OCI-LY3 (cell line): ENCODE measurements around the gene DLG1.

Source experiments
- H2AFZ ChIP-seq: fragments of 200-600, 300-600 bp; shearing (Covaris generic); 2 replicates; pipeline ENCODE4 v1.6.0; 2014; ENCODE audit warnings: antibody characterized with exemption, low read depth, low read length
- H3K27ac ChIP-seq: fragments of 200-600, 300-600 bp; sonication (generic); 2 replicates; pipeline ENCODE4 v1.5.1; 2014; ENCODE audit warnings: mild to moderate bottlenecking, low read length, moderate library complexity, mixed read lengths
- H3K27me3 ChIP-seq: fragments of 200-600, 300-600 bp; sonication (generic); 2 replicates; pipeline ENCODE4 v1.6.1; 2014; ENCODE audit warnings: low read depth, low read length, mixed read lengths
- H3K36me3 ChIP-seq: fragments of 200-600, 300-600 bp; sonication (generic); replicated peaks from 2 replicates; pipeline ENCODE3; 2014; ENCODE audit warnings: low read depth, low read length, mixed read lengths
- H3K4me1 ChIP-seq: fragments of 300-600, 200-600 bp; sonication (generic); 2 replicates; pipeline ENCODE4 v1.6.1; 2014; ENCODE audit warnings: low read length, mixed read lengths
- H3K4me2 ChIP-seq: fragments of 200-600, 300-600 bp; sonication (generic); 2 replicates; pipeline ENCODE4 v1.6.1; 2014; ENCODE audit warnings: low read length, mixed read lengths
- H3K4me3 ChIP-seq: fragments of 300-600, 200-600 bp; sonication (generic); 2 replicates; pipeline ENCODE4 v1.5.1; 2014; ENCODE audit warnings: antibody characterized with exemption, mild to moderate bottlenecking, low read length, moderate library complexity
- H3K79me2 ChIP-seq: fragments of 300-600, 200-600 bp; shearing (Covaris generic); 2 replicates; pipeline ENCODE4 v1.6.1; 2014; ENCODE audit warnings: mild to moderate bottlenecking, low read length, mixed read lengths
- H3K9ac ChIP-seq: fragments of 300-600, 200-600 bp; shearing (Covaris generic); 2 replicates; pipeline ENCODE4 v1.6.0; 2014; ENCODE audit warnings: mild to moderate bottlenecking, low read length, moderate library complexity
- H3K9me3 ChIP-seq: fragments of 200-600, 300-600 bp; shearing (Covaris generic); 2 replicates; pipeline ENCODE4 v1.6.1; 2014; ENCODE audit warnings: low read length, mixed read lengths; ENCODE audit not compliant: insufficient read depth
- H4K20me1 ChIP-seq: fragments of 200-600, 300-600 bp; sonication (generic); 2 replicates; pipeline ENCODE4 v1.6.1; 2016; ENCODE audit warnings: low read length, mixed read lengths; ENCODE audit not compliant: insufficient read depth
- EZH2phosphoT487 ChIP-seq: fragments of 200-600 bp; shearing (Covaris generic); IDR thresholded peaks from 2 replicates; pipeline ENCODE4 v1.6.1; 2018; ENCODE audit warnings: antibody characterized with exemption, mixed run types, low read depth
- TF ChIP-seq, protein P1 (sequence below): fragments of 200-600, 300-600 bp; sonication (generic); IDR thresholded peaks from 2 replicates; pipeline ENCODE4 v1.5.1; 2014; ENCODE audit warnings: antibody characterized with exemption, low read length, low read depth

DLG1 gene

DNA sequence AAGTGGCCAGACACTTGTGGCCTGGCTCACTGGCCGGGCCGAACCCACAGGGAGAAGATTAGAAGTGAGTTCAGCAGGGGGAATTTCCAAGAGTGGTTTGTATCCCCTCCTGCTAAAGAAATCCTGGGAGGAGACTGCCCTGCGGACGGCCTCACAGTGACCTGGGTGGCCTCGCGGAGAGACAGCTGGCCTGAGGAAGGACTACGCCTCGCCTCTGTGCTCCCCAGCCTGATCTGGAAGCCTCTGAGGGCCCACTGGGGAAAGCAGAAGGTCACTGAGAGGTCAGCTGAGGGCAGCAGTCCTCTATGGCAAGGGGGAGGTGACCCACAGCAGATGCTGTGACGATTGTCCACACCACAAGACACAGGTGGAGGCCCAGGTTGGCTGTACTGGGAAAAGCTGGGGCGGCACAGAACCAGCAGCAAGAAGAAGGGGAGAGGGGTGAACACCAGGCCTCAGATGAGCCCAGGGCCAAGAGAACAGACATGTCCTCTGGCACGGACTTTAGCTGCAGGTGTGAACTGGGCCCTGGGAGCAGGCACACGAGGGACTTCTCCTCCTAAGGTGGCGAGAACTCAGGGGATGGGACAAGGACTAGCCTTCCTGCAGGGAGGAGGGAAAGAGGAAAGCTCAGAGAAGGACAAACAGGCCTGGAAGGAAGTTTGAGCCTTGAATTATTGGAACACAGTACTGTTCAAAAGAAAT lies 37.2 kb upstream of the DLG1 start:
- Histone ChIP-seq H2AFZ (no peak overlapping the region), H4K20me1 (no peaks in the 10 kb centered on the region), H3K4me2 (no peak overlapping the region), H3K4me3 (no peak overlapping the region), H3K4me1 (no peaks in the 10 kb centered on the region), H3K79me2 (no peaks in the 10 kb centered on the region), H3K27me3 (peaks cover 2% of the 10 kb centered on the region; the same call in 1 of the 2 replicates), H3K9ac (no peak overlapping the region), H3K9me3 (no peaks in the 10 kb centered on the region), H3K36me3 (no peaks in the 10 kb centered on the region), H3K27ac (no peak overlapping the region)
- TF ChIP-seq, protein P1, sequence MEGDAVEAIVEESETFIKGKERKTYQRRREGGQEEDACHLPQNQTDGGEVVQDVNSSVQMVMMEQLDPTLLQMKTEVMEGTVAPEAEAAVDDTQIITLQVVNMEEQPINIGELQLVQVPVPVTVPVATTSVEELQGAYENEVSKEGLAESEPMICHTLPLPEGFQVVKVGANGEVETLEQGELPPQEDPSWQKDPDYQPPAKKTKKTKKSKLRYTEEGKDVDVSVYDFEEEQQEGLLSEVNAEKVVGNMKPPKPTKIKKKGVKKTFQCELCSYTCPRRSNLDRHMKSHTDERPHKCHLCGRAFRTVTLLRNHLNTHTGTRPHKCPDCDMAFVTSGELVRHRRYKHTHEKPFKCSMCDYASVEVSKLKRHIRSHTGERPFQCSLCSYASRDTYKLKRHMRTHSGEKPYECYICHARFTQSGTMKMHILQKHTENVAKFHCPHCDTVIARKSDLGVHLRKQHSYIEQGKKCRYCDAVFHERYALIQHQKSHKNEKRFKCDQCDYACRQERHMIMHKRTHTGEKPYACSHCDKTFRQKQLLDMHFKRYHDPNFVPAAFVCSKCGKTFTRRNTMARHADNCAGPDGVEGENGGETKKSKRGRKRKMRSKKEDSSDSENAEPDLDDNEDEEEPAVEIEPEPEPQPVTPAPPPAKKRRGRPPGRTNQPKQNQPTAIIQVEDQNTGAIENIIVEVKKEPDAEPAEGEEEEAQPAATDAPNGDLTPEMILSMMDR: no peak
- no peak for TF ChIP-seq EZH2phosphoT487

DNA sequence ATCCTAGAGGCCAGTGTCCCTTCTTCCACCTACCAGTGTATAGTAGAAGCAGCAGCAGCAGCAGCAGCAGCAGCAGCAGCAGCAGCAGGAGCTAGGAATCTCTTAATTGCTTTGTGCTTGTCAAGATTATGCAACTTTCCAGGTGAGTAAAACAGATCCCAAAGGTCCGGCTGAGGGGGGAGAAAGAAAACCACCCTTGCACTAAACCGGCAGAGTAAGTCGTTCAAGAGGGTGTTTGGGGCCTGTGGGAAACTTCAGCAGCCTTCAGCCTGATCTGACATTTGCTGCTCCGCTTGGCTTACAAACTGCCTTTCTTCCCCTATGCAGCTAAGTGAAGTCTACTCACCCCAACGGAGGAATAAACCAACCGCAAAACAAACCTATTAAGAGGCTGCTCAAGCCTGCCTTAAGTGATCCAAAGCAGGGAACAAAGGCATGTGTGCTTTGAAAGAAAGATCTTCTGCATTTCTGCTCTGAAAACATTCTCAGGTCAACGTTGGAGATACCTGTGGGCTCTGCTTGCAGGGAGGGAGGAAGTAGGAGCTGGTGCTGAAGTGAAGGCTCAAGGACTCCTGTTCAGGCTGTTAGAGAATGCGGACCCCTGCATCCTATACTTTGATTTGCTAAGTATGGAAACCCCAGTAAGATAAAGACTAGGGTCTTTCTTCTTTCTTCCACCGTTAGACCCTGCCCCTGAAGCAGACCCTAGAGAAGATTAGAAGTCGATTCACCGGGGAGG lies 35.7 kb upstream of the DLG1 start:
- Histone ChIP-seq H3K27ac (no peak overlapping the region), H3K9ac (no peak overlapping the region), H4K20me1 (no peaks in the 10 kb centered on the region), H3K4me2 (no peak overlapping the region), H3K27me3 (peaks cover 2% of the 10 kb centered on the region; the same call in 1 of the 2 replicates), H3K9me3 (no peaks in the 10 kb centered on the region), H2AFZ (no peak overlapping the region), H3K4me1 (no peaks in the 10 kb centered on the region), H3K36me3 (no peaks in the 10 kb centered on the region), H3K4me3 (no peak overlapping the region), H3K79me2 (no peaks in the 10 kb centered on the region)
- TF ChIP-seq EZH2phosphoT487: no peak
- TF ChIP-seq, protein P1: no peak

DNA sequence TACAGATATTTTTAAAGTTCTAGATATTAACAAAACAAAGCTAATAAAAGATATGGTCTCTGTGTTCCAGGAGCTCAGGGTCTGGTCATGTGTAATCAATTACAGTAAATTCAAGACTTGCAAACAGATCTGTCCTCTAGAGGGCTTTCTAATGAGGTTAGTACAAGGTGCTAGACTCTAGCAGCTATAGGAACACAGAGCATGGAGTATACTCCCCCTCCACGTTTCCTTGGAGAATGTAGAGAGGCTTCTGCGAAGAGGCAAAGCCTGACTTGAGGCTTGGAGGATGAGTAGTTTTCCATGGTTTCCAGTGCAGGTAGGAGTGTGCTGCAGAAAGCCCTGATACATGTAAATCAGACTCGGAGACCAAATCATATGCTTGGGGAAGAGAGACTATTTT lies 32.7 kb upstream of the DLG1 start:
- Histone ChIP-seq H4K20me1 (no peaks in the 10 kb centered on the region), H3K79me2 (no peaks in the 10 kb centered on the region), H3K9me3 (no peaks in the 10 kb centered on the region), H3K36me3 (no peaks in the 10 kb centered on the region), H3K4me2 (no peak overlapping the region), H3K27me3 (no peaks in the 10 kb centered on the region; the same call in 1 of the 2 replicates), H3K4me3 (no peak overlapping the region), H3K4me1 (no peaks in the 10 kb centered on the region), H3K27ac (no peak overlapping the region), H3K9ac (no peak overlapping the region), H2AFZ (peak overlapping the region; percentile 46; the same call in 1 of the 2 replicates)
- TF ChIP-seq EZH2phosphoT487: no peak
- TF ChIP-seq, protein P1: 0 out of 2 replicates have a peak, but pooled peaks have one; percentile 8

DNA sequence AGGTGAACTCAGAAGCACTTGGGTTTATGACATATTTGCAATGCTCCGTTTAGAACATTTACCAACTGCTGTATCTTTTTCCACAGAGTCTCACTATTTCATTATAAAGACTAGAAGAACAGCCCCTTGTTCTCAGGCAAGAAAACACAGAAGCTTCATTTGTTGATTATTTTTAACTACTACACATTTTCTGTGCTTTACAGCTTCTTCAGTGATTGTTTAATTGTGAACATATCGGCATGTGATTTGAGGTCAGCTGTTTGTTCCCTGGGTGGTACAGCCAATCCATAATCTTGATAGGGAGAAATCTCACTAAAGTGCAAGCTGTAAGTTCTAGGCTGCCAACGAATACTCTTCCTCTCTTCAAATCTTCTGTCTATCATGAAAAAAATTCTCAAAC lies 31.0 kb upstream of the DLG1 start:
- Histone ChIP-seq H3K27me3 (no peaks in the 10 kb centered on the region; the same call in 1 of the 2 replicates), H3K79me2 (no peaks in the 10 kb centered on the region), H3K9me3 (no peaks in the 10 kb centered on the region), H3K27ac (no peak overlapping the region), H3K4me3 (no peak overlapping the region), H3K36me3 (no peaks in the 10 kb centered on the region), H3K4me2 (no peak overlapping the region), H3K4me1 (no peaks in the 10 kb centered on the region), H4K20me1 (no peaks in the 10 kb centered on the region), H2AFZ (no peak overlapping the region), H3K9ac (no peak overlapping the region)
- no peak for TF ChIP-seq EZH2phosphoT487
- TF ChIP-seq, protein P1: no peak
